ENCODE results near the gene IGF2BP3.
"Not testable (repeated sequence)": the region's sequence is repeated elsewhere in the genome, so short reads cannot be mapped to it uniquely, and the experiment has no call there.

IGF2BP3 gene

GRCh38 chr7:23419845-23420244, 50.4 kb downstream of the IGF2BP3 start:
- DNase-seq = no peak

- DNase-seq = no peak
These were observed 51.1 kb downstream of the IGF2BP3 start for GRCh38 chr7:23419160-23419559.

GRCh38 chr7:23418046-23418445, 52.2 kb downstream of the IGF2BP3 start:
- DNase-seq = no peak

- DNase-seq = no peak
These were observed 55.1 kb downstream of the IGF2BP3 start for GRCh38 chr7:23415198-23415597.

GRCh38 chr7:23410446-23411183, 59.7 kb downstream of the IGF2BP3 start:
- DNase-seq = no peak

- not testable (repeated sequence) for DNase-seq
These were observed 63.7 kb downstream of the IGF2BP3 start for GRCh38 chr7:23406564-23406963.

- no peak for DNase-seq
These were observed 65.1 kb downstream of the IGF2BP3 start for GRCh38 chr7:23405240-23405618.

- no peak for DNase-seq
These were observed 65.6 kb downstream of the IGF2BP3 start for GRCh38 chr7:23404546-23405239.

GRCh38 chr7:23403970-23404369, 66.3 kb downstream of the IGF2BP3 start:
- DNase-seq = no peak

GRCh38 chr7:23398090-23398489, 72.2 kb downstream of the IGF2BP3 start:
- DNase-seq = not testable (repeated sequence)

- no peak for DNase-seq
These were observed 73.0 kb downstream of the IGF2BP3 start for GRCh38 chr7:23397241-23397640.

- DNase-seq = no peak
These were observed 73.9 kb downstream of the IGF2BP3 start for GRCh38 chr7:23396222-23397015.

GRCh38 chr7:23394488-23395171, 75.7 kb downstream of the IGF2BP3 start:
- no peak for DNase-seq

- no peak for DNase-seq
These were observed 76.7 kb downstream of the IGF2BP3 start for GRCh38 chr7:23393636-23394035.

GRCh38 chr7:23389701-23390100, 80.6 kb downstream of the IGF2BP3 start:
- no peak for DNase-seq

- no peak for DNase-seq
These were observed 82.7 kb downstream of the IGF2BP3 start for GRCh38 chr7:23387583-23387982.

GRCh38 chr7:23385140-23385539, 85.2 kb downstream of the IGF2BP3 start:
- no peak for DNase-seq

GRCh38 chr7:23383225-23383624, 87.1 kb downstream of the IGF2BP3 start:
- DNase-seq = no peak

- no peak for DNase-seq
These were observed 89.3 kb downstream of the IGF2BP3 start for GRCh38 chr7:23380961-23381360.

GRCh38 chr7:23380556-23380955, 89.7 kb downstream of the IGF2BP3 start:
- DNase-seq = no peak

- DNase-seq = no peak
These were observed 91.3 kb downstream of the IGF2BP3 start for GRCh38 chr7:23378996-23379395.

GRCh38 chr7:23377134-23377533, 93.2 kb downstream of the IGF2BP3 start:
- DNase-seq = no peak
